PC-3 (cell line): Measurements from ENCODE around the gene AFF3. TPM values are rescaled to one million over a fixed set of nuclear protein-coding genes. Genes with fewer than 3 reads are reported as not detected.

Experiments used
- ATAC-seq: fragments of 200-7000 bp; cut with Tn5 transposase; 2 replicates; pipeline ENCODE4 v1.9.1; 2020; ENCODE audit warnings: mild to moderate bottlenecking, moderate library complexity
- BruUV-seq: library from RNA; stranded (reverse); fragments of 400-500 nt; replicated peaks from 2 replicates; lab custom pipeline; 2021; lab: Mats Ljungman, UMichigan
- CTCF ChIA-PET: fragments of 300-600 bp; sonication (Branson Sonifier 250); formaldehyde crosslinking; loops from one replicate; lab custom pipeline; 2022; ENCODE audit warnings: antibody characterized with exemption; lab: Charles Lee
- POLR2A ChIA-PET: fragments of 300-600 bp; sonication (Branson Sonifier 250); formaldehyde crosslinking; loops from one replicate; lab custom pipeline; 2022; ENCODE audit warnings: antibody characterized with exemption; ENCODE audit not compliant: unreplicated experiment; lab: Charles Lee
- DNase-seq: peaks from one replicate; pipeline ENCODE4 v3.0.0-alpha.2; 2015
- H2AFZ ChIP-seq: fragments of 300-600 bp; sonication (generic); 2 replicates; pipeline ENCODE4 v1.6.0; 2016; ENCODE audit warnings: antibody characterized with exemption, low read length
- H3F3A ChIP-seq: fragments of 300-600 bp; sonication (generic); one replicate; pipeline ENCODE4 v1.6.0; 2017; ENCODE audit warnings: antibody characterized with exemption, low read length, control low read depth, mild to moderate bottlenecking; ENCODE audit not compliant: unreplicated experiment
- H3K27ac ChIP-seq: fragments of 300-600 bp; sonication (generic); 2 replicates; pipeline ENCODE4 v1.5.1; 2016; ENCODE audit warnings: mild to moderate bottlenecking, low read length
- H3K27me3 ChIP-seq: fragments of 300-600 bp; sonication (generic); 2 replicates; pipeline ENCODE4 v1.6.1; 2016; ENCODE audit warnings: low read length, mixed read lengths
- H3K36me3 ChIP-seq: fragments of 300-600 bp; sonication (generic); 2 replicates; pipeline ENCODE4 v1.6.1; 2016; ENCODE audit warnings: low read depth, mixed run types, low read length, mixed read lengths
- H3K4me1 ChIP-seq: fragments of 300-600 bp; sonication (generic); 2 replicates; pipeline ENCODE4 v1.5.1; 2016; ENCODE audit warnings: low read length; ENCODE audit not compliant: insufficient read depth
- H3K4me2 ChIP-seq: fragments of 300-600 bp; sonication (generic); 2 replicates; pipeline ENCODE4 v1.6.0; 2016; ENCODE audit warnings: low read length
- H3K4me3 ChIP-seq: fragments of 300-600 bp; sonication (generic); 2 replicates; pipeline ENCODE4 v1.5.1; 2016; ENCODE audit warnings: mild to moderate bottlenecking, low read length, mixed read lengths
- H3K79me2 ChIP-seq: fragments of 300-600 bp; sonication (generic); 2 replicates; pipeline ENCODE4 v1.6.1; 2017; ENCODE audit warnings: low read length, mixed read lengths
- H3K9ac ChIP-seq: fragments of 300-600 bp; sonication (generic); 2 replicates; pipeline ENCODE4 v1.6.0; 2016; ENCODE audit warnings: mild to moderate bottlenecking, low read length
- H3K9me2 ChIP-seq: fragments of 300-600 bp; sonication (generic); replicated peaks from 2 replicates; pipeline ENCODE4 v1.6.1; 2016; ENCODE audit warnings: mixed run types, low read length, mixed read lengths
- H3K9me3 ChIP-seq: fragments of 300-600 bp; sonication (generic); 2 replicates; pipeline ENCODE4 v1.6.1; 2016; ENCODE audit warnings: low read length, mixed read lengths
- H4K20me1 ChIP-seq: fragments of 300-600 bp; sonication (generic); 2 replicates; pipeline ENCODE4 v1.6.1; 2016; ENCODE audit warnings: low read length, mixed read lengths
- CTCF ChIP-seq: fragments of 300-600 bp; sonication (generic); conservative IDR thresholded peaks from 2 replicates; pipeline ENCODE4 v1.5.1; 2017; ENCODE audit warnings: antibody characterized with exemption, low read depth, mild to moderate bottlenecking, low read length
- EZH2 ChIP-seq: fragments of 300-600 bp; sonication (generic); IDR thresholded peaks from one replicate; pipeline ENCODE4 v1.6.1; 2017; ENCODE audit warnings: antibody characterized with exemption, mild to moderate bottlenecking, low read length; ENCODE audit not compliant: unreplicated experiment
- EZH2phosphoT487 ChIP-seq: fragments of 300-600 bp; sonication (generic); IDR thresholded peaks from 2 replicates; pipeline ENCODE4 v1.6.1; 2018; ENCODE audit warnings: mild to moderate bottlenecking, antibody characterized with exemption, low read length, borderline replicate concordance
- intact Hi-C: fragments of 100-400 bp; cut with micrococcal nuclease; formaldehyde crosslinking; loops from 2 replicates; pipeline ENCODE4 v1.9.0; 2023
- total RNA-seq: library from RNA; depleted of rRNA; stranded (reverse); fragments of >200 nt; gene quantifications from 2 replicates; pipeline ENCODE4 v1.2.3, GENCODE V29; 2014

AFF3 gene
- total RNA-seq, 1 experiment from 2014 or later = 0.04 TPM

GRCh38 chr2:100045000-100045399, 97.4 kb downstream of the AFF3 start:
- Histone ChIP-seq H3K9me3 (no peaks in the 10 kb centered on the region), H2AFZ (no peak overlapping the region), H3K27me3 (0 out of 2 replicates have a peak, but pooled peaks cover 8% of the 10 kb centered on the region), H3K4me2 (no peak overlapping the region), H3K4me3 (no peak overlapping the region), H3K36me3 (no peaks in the 10 kb centered on the region), H3K9me2 (no peaks in the 10 kb centered on the region), H4K20me1 (no peaks in the 10 kb centered on the region), H3K4me1 (no peaks in the 10 kb centered on the region), H3K79me2 (no peaks in the 10 kb centered on the region), H3K27ac (no peak overlapping the region), H3F3A (no peaks in the 10 kb centered on the region), H3K9ac (no peak overlapping the region)
- intact Hi-C loops = no loop called here
- ChIA-PET CTCF (no interaction called here), POLR2A (no interaction called here)
- TF ChIP-seq EZH2phosphoT487 (no peak), EZH2 (no peak), CTCF (no peak)
- ATAC-seq = no peak
- BruUV-seq = no TSS peak
- DNase-seq = no peak

- no peak overlapping the region for H3K27ac ChIP-seq
- no peaks in the 10 kb centered on the region for H3F3A ChIP-seq
- no peak overlapping the region for H2AFZ ChIP-seq
- no peaks in the 10 kb centered on the region for H3K36me3 ChIP-seq
- H4K20me1 ChIP-seq = no peaks in the 10 kb centered on the region
- no peaks in the 10 kb centered on the region for H3K79me2 ChIP-seq
- no peaks in the 10 kb centered on the region for H3K4me1 ChIP-seq
- H3K27me3 ChIP-seq = 0 out of 2 replicates have a peak, but pooled peaks cover 8% of the 10 kb centered on the region
- no peak overlapping the region for H3K4me3 ChIP-seq
- H3K9me2 ChIP-seq = no peaks in the 10 kb centered on the region
- TF ChIP-seq EZH2 = no peak
- TF ChIP-seq EZH2phosphoT487 = no peak
- TF ChIP-seq CTCF = no peak
- POLR2A ChIA-PET = no interaction called here
- intact Hi-C loops = no loop called here
- no peak overlapping the region for H3K4me2 ChIP-seq
- DNase-seq = no peak
- H3K9ac ChIP-seq = no peak overlapping the region
- no peaks in the 10 kb centered on the region for H3K9me3 ChIP-seq
- no peak for ATAC-seq
- CTCF ChIA-PET = no interaction called here
- BruUV-seq = no TSS peak
Observed at GRCh38 chr2:100043891-100044255, 98.5 kb downstream of the AFF3 start.

- ATAC-seq = no peak
- no peak overlapping the region for H3K27ac ChIP-seq
- no peaks in the 10 kb centered on the region for H3K9me3 ChIP-seq
- H3K27me3 ChIP-seq = 0 out of 2 replicates have a peak, but pooled peaks cover 6% of the 10 kb centered on the region
- no peaks in the 10 kb centered on the region for H3K9me2 ChIP-seq
- H2AFZ ChIP-seq = no peak overlapping the region
- TF ChIP-seq EZH2 (no peak), EZH2phosphoT487 (no peak), CTCF (no peak)
- CTCF ChIA-PET = no interaction called here
- no peak for DNase-seq
- H3K4me2 ChIP-seq = no peak overlapping the region
- H3K79me2 ChIP-seq = no peaks in the 10 kb centered on the region
- no peaks in the 10 kb centered on the region for H3F3A ChIP-seq
- H3K36me3 ChIP-seq = no peaks in the 10 kb centered on the region
- intact Hi-C loops = no loop called here
- POLR2A ChIA-PET = no interaction called here
- no peaks in the 10 kb centered on the region for H4K20me1 ChIP-seq
- H3K9ac ChIP-seq = no peak overlapping the region
- no TSS peak for BruUV-seq
- H3K4me3 ChIP-seq = no peak overlapping the region
- H3K4me1 ChIP-seq = no peaks in the 10 kb centered on the region
Observed at GRCh38 chr2:100043081-100043890, 99.1 kb downstream of the AFF3 start.
